Glomerular visceral epithelial cell (primary cell): ENCODE results near the gene DSCAML1.

Experiments used
- DNase-seq: peaks from one replicate; pipeline ENCODE4 v3.0.0-alpha.2; 2016; ENCODE audit errors: extremely low spot score

DSCAML1 gene

DNA sequence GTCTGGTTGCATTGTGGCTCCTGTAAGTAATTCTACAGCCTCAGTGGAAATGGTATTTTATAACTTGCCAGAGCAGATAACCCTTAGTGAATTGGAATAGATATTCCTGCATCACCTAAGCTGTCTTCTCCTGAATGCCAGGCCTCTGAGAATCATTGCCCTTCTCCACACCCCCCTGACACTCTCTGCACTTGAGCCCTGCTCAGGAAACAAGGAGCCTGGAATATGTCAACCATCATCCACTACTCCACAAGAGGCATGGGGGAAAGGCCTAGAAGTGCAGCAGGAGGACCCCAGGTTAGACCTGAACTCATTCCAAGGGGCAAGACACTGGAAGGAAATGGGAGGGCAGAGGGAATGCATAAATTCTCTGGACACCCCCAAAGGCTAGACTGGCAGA, 72.4 kb downstream of the DSCAML1 start:
- no peak for DNase-seq

DNA sequence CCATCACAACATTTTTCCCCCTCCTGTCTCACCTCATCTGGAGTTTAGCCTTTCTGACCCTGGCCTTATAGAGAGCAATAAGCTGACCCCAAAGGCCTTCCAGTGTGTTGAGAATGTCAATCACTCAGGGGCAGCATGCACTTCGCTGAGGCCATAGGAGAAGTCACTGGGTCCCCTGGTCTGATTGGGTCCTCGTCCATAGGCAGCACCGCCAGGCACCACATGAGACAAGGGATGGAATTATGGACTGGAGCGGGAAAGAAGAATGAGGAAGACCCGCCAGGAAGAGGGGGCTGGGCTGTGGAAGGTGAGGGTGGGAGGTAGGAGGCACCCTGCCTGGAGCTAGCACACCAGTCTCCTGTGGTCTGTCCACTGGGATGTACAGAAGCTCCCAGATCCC, 72.9 kb downstream of the DSCAML1 start:
- DNase-seq: no peak

DNA sequence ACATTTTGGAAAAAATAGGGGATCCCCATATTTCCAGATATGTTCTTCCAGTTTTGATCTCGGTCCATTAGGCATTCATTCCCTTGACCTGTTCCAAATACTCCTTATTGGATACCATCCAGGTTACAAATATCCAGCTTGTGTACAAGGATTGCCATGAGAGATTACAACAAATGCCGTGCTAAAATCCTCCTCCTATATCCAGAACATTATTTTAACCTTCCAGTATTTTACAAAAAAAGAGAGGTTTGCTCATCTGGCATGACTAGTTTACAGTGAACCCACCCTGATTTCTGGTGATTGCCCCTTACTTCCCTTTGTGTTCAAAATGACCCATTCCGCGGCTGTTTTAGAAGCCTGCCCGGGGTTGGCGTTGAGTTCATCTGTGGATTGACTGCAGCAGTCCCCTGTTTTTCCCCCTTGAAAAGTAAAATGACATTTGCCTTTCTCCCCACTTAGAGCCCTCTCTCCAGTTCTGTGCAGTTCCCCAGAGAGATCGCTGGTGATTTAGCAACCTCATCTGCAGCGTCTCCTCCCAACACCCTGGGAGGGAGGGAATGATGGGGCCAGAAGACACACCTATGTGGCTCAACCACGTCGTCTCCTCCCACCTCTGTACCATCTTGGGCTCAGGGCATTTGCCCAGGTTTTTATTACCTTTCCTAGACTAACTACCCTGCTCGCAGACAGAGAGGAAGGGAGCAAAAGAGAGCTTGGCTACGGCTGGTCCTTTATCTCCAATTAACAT, 73.6 kb downstream of the DSCAML1 start:
- DNase-seq: no peak

DNA sequence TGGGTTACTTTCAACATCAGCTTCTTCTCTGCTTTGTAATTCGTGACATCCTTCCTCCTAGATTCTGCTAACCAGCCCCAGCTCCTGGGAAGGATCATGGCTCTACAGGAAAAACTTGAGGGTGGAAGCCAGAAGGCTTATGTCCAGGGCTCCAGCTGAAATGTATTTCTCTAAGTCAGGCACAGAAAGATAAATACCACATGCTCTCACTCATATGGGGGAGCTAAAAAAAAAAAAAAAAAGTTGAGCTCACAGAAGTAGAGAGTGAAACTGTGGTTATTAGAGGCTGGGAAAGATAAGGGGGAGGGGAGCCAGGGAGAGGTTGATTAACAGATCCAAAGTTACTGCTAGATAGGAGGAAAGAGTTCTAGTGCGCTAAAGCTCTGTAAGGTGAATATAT, 74.9 kb downstream of the DSCAML1 start:
- no peak for DNase-seq

DNA sequence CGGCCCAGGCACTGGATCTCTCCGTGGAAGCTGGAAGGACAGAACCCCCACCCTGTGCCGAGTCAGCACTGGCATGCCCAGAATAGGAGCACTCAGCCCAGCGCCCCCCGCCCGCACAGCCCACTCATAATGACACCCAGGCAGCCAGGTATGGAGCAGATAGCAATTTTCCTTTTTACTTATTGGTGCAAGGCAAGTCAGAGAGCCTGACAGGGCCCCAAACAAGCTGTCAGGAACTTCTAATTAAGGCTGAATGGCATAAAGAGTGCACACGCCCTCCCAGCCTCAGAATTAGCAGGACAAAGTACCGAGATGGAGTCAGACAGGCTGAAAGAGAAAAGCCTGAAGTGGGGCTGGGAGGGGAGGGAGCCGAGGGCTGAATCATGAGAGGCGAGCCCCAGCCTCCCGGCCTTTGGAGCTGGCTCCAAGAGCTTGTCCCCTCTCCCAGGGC, 76.9 kb downstream of the DSCAML1 start:
- DNase-seq: no peak

DNA sequence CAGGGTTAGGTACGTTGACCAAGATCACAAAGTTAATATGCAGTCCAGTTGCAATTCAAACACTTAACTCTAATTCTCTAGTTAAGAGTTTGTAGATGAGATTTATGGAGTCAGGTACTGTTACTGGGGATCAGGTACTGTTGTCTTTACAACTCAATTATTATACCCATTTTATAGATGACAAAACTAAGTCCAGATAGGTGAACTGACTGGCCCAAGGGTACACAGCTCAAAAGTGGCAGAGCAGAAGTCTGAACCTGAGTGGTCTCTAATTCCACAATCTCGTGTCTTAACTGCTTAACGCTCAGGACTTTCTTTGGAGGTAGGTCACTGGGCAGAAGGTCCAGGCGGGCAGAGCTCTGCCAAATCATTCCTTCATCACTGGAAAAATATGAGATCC, 77.5 kb downstream of the DSCAML1 start:
- no peak for DNase-seq

DNA sequence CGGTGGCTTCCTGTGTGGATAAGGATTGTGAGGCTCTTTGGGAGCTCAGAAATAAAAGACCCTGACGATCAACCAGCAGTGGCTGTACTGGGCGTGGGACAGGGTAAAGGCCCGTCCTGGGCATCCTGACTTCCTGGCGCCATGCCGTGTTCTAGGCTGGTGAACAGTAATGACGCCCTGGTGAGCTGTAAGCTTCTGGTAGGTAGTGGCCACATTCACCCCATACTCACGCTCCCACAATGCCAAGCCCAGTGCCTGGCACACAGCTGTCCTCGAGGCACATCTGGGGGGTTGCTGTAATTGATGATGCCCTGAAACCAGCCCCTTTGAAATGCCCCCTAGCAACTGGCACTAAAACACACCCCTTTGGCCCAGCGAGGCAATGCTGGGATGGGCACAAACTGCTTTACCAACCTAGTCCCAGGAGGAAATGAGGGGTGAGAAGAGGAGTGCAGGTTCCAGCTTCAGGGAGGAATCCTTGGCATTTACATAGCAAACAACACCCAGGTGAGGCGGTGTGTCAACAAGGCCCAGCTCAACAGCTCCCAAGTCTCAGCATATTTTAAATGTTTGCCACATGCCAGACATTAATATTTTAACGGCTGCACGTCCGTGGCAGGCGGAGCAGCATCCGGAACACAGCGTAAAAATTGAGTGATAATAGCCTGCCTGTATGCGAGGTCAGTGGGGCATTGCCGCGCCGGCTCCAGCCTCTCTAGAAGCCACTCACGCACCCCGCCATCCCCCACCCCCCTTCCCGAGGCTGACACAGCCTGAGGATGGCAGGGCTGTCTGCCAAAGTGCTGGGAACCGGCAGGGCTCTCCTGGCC, 79.3 kb downstream of the DSCAML1 start:
- DNase-seq: no peak

DNA sequence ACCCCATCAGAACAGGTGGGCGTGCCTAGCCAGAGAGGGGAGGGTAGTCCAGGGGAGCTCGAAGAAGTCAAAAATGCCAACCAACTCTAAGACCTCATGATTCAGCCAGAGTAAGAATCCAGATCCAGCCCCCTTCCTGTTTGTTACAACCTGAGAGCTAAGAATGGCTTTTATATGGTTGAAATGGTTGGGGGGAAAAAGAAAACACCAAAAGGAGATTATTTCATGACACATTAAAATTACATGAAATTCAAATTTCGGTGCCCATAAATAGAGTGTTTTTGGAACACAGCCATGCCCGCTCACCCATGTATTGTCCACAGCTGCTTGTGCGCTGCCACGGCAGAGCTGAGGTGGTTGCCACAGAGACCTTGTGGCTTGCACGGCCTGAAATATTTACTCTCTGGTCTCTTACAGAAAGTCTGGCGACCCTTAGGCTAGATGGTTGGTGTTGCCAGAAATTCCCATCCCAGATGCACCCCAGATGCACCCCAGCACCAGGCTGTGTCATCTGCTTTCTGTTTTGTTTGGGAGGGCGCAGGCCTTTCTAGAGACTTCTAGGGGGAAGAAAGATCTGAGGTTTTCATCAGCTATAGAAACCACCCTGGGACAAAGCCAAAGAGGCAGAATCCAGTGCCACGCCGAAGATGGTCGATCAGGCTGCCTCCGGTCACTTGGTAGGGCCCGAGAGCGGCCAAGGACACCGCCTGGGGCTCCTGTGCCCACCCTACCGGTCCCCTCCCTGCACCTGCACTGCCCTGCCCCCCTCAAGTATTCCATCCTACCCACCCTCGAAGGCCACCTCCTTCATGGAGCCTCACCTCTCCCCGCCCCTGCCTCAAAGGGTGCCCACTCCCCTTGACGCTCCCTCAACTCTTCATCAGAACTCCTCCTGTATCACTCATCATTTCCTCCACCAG, 80.2 kb downstream of the DSCAML1 start:
- no peak for DNase-seq

DNA sequence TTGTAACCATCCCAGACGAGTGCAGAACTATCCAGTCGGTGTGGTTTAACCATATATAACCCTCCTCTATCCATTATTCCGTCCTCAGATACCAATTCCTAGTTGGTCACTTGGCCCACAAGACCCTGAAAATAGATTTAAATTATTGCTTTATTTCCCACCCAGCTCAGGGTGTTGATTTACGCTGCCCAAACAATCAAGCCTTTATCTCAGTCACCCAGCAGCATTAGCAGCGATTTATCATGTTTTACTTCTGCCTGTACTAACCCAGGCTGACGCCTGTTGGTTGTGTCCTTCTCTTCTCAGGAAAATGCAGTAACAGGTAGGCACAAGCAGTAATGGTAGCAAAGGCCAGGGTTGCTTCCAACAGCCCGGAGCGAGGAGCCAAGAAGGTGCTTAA, 81.2 kb downstream of the DSCAML1 start:
- DNase-seq: no peak

DNA sequence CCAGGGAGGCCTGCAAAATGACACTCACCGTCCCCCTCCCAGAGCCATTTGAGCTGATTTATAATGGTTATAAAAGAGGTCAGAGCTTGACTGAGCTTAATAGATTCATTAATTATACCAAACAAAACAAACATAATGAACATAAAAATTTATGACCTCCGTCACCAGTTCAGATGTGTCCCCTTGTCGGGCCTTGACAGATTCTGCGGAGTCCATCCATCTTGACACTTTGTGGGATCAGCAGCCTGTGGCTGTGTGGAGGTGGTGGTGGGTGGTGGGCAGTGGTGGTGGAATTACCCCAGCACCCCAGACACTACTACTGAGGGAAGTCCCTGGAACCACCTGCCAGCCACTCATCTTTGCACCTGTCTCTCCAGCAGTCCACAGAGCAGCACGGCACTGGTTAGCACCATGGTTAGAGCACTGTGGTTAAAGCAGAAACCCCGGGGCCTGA, 83.5 kb downstream of the DSCAML1 start:
- DNase-seq: no peak

DNA sequence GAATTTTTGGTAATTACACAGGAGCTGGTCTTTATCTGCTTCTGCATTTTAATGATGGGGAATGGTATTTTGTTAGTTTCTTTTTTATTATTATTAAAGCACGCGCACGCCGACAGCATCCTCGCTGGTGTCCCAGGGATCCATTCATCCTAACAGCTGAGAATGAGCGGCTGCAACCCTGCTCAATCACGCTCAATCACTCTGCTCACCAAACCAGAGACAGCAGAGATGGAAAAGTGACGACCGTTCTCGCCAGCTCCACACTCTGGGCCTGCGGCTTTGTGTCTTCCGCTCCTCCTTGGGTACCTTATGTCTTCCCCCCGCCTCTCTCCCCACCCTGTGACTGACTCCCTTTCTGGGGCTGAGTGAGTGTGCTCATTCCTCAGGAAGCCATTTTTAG, 84.5 kb downstream of the DSCAML1 start:
- no peak for DNase-seq

DNA sequence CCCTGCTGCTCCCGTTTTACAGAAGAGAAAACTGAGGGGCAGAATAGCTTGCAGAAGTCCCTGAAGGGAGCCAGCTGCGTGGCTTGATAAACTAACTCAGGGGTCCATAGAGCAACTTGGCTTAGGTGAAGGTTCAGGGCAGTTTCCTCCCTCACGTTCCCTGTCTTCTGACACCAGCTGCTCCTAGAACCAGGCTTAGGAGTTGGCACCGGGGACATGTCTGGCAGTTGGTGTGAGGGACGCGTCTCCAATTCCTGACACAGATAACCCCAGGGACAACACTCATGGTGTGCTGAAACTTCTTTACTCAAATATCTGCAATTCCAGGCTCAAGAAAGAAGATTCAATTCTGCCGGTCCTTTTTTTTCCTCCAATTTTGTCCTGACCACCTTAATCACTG, 85.7 kb downstream of the DSCAML1 start:
- no peak for DNase-seq

DNA sequence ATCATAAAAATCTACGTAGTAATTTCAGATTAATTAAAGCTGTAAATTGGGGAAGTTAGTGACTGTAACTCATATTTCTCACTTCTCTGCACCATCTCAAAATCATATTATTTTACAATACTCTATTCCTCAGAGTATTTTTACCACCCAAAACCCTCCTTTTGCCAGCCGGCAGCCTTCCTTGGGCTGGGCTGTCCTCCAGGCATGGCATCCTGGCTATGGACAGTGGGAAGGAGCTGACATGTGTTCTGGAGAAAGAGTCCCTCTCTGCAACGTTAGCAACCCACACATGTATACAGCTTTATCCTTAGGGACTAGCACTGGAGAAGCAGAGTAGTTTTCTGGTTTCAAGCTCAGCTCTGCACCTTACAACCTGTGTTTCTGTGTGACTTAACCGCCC, 86.8 kb downstream of the DSCAML1 start:
- no peak for DNase-seq

DNA sequence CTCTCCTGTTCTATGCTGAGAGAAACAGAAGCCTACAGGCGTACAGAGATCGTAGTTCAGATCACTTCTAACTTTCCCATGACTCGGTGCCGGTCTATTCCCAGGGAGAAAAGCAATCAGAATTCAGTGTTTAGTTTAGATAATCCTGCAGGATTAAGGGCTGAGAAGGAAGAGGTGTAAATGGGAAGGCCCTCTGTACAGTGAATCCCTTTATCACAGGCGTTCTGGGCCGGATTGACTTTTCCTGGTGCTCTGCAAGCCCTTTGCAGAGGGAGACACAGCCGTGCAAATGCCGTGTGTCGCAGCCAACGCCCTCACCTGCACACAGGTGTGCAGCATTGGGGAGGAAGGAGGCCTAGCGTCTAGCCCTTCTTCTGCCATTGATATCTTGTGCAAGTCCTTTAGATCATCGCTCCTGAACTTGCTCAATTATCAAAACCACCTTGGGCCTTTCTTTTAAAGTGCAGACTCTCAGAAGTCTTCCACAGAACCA, 90.6 kb downstream of the DSCAML1 start:
- DNase-seq: no peak

DNA sequence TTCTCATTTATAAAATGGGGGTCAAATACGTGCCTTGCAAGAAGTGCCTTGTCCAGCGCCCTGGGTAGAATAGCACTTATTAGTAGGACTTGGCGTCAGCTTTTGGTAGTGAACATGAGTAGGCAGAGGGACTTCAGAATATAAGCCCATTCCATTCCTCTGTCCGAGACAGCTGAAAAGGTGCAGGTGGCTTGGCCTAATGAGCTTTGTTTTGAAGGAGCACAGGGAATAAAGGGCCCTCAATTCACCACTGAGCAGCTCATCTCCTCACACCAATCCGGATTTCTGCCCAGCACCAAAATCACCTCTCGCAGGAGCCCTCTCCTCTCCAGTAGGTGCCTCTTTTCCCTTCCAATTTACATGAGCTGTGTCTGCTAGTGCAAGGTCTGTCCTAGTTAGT, 91.2 kb downstream of the DSCAML1 start:
- no peak for DNase-seq

DNA sequence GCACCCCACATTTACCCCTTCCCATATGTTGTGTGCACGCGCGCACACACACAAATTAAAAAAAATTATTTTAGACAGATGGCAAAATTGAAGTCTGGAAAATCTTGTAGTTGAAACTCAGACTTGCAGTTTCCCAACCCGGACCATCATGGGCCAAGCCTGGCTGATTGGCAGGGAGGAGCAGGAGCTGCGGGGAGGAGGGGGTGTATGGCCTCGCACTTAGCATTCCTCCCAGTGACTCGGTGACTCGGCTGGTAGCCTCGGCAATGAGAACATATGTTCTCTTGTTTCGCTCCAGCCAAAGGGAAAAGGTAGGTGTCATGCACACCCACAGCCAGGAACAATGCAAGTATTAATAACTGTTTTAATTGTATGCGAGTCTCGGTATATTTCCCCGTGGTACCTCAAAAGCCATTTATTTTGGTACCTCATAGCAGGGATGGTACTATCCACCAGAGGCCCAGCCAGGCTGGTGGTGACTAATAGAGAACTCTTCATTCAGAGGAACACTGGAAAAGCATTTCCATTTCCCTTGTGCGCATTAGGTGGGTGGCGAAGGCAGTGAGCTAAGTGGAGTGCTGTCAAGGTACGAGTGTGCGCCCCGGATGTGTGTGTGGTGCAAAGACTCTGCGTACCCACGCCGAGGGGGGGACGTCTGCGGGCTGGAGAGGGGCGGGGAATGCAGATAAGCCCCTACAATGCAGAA, 92.5 kb downstream of the DSCAML1 start:
- DNase-seq: no peak

DNA sequence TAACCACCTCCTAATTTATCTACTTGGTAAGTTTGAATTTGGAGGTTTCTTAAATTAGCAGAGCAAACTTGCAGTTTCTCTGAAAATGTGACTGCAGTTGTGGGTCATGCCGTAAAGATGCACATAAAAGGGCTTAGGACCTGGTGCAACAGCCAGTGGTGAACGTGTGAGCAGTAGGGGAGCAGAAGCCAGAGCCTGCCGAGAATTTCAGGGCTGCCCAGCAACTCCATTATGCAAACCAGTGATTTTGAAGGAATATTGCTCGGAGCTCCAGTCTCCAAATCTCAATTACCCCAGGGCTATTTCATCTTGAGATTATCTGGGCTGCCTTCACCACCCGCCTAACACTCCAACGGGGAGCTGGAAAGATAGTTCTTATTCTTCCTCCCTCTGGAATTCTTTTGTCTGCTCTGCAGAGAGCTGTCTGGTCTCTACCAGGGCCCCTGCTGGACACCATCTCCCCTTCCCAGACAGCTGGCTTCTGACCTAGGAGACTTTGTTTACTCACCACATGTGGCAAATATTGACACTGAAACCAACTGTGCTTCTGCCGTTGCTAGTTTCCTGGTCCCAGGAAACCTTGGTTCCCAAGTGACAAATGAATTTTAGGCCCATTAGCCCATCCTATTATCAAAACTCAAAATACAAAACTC, 93.9 kb downstream of the DSCAML1 start:
- DNase-seq: no peak

DNA sequence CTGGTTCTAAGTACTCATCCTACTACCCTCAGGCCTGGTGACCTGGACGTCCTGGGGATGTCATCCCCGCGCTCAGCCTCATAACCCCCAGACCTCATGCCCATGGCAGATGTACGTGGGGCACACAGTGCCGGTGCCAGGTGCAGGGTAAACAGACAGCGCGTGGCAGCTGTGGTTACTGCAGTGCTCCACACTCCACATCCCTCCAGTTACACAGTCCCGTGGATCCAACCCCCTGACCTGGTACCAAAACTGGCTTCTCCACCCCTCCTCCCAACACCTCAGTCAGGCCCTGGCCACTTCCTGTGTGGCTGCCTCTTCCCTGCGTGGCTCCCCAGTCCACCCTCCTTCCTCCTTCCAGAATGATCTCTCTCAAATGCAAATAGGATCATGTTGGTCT, 95.2 kb downstream of the DSCAML1 start:
- DNase-seq: no peak

DNA sequence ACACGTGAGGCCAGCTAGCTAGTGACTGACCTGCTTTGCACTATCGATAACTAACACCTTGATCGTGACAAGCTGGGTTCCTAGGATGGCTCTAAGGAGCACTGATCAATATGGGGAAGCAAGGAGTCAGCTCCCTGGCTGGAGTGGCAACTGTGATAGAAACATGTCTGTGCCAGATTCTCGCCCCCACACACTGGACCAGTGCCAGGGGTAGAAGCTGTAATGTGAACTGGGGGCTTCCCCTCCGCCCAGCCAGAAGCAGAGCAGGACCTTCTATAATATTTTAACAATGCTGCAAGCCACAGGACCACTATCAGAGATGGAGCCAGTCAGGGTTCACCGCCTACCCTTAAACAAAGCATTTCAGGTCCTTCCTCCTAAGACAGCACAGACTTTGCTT, 96.5 kb downstream of the DSCAML1 start:
- no peak for DNase-seq

DNA sequence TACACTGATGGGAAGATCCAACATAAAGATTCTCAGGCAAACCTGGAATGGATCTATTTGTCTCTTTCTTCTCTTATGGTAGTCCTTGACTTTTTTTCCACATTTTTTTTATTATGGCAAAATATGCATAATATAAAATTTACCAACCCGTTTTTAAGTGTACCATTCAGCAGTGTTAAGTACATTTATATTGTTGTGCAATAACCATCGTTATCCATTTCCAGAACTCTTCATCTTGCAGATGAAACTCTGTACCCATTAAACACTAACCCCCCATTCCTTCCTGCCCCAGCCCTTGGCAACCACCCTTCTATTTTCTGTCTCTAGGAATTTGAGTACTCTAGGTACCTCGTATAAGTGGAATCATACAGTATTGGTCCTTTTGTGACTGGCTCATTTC, 99.7 kb downstream of the DSCAML1 start:
- no peak for DNase-seq

DNA sequence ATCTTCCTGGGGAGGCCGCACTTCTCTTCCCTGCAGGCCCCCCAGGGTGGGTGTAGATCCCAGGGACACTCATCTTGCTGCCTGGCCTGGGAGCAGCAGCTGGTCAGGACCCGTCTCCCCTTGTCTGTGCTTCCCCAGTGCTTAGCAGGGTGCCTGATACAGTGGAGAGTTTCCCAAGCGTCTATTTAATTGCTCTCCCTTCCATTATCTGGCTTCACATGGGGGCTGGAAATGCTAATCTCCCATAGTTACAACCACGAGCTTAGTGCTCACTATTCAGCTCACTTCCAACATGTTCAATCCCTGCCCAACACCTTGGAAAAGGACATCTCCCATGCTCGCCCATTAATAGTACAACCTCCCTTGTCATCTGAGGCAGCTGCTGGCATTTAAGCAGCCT, 100.5 kb downstream of the DSCAML1 start:
- no peak for DNase-seq
